CD4-positive, CD25-positive, alpha-beta regulatory T cell (primary cell): ENCODE data around the gene MTHFSD. TPM values are rescaled to one million over a fixed set of nuclear protein-coding genes. Genes with fewer than 3 reads are reported as not detected.

Experiments
- ATAC-seq, 2 donors: fragments of 150-1000 bp; cut with Tn5 transposase; one replicate each; pipeline ENCODE4 v1.10.0; 2021; ENCODE audit warnings: low read depth in 2 of 2, moderate number of reproducible peaks in 2 of 2, moderate library complexity in 1 of 2
- DNase-seq, 3 donors: peaks; one replicate each; pipeline versions ENCODE4 v3.0.0 to v3.0.0-alpha.2; 2012 to 2022; ENCODE audit warnings: mixed read lengths in 1 of 3
- H3K27ac ChIP-seq: one replicate; pipeline ENCODE4 v1.7.0; 2013; ENCODE audit warnings: mild to moderate bottlenecking, low read length; ENCODE audit not compliant: insufficient read depth, poor library complexity, severe bottlenecking
- H3K27me3 ChIP-seq: one replicate; pipeline ENCODE4 v1.7.0; 2013; ENCODE audit warnings: low read length; ENCODE audit not compliant: control insufficient read depth, insufficient read depth
- H3K36me3 ChIP-seq: one replicate; pipeline ENCODE4 v1.7.0; 2013; ENCODE audit warnings: mild to moderate bottlenecking, low read length, moderate library complexity; ENCODE audit not compliant: control insufficient read depth, insufficient read depth
- H3K4me1 ChIP-seq: 2 replicates; pipeline ENCODE4 v1.7.0; 2013; ENCODE audit warnings: mild to moderate bottlenecking, low read length; ENCODE audit not compliant: insufficient read depth, control insufficient read depth, poor library complexity, severe bottlenecking
- H3K4me3 ChIP-seq: one replicate; pipeline ENCODE4 v1.7.0; 2013; ENCODE audit warnings: low read depth, mild to moderate bottlenecking, low read length, moderate library complexity
- H3K9me3 ChIP-seq, 2 experiments: 1 replicate in 1 of 2; 2 replicates in 1 of 2; pipeline ENCODE4 v1.7.0; 2013; ENCODE audit warnings: low read length in 2 of 2, mild to moderate bottlenecking in 1 of 2, moderate library complexity in 1 of 2; ENCODE audit not compliant: control insufficient read depth in 2 of 2
- H3K27ac Mint-ChIP-seq, 3 donors: one replicate each; pipeline ENCODE4 v1.8.0; 2020 to 2022; ENCODE audit warnings: mild to moderate bottlenecking in 3 of 3, mixed read lengths in 3 of 3, moderate library complexity in 2 of 3
- H3K27me3 Mint-ChIP-seq: one replicate; pipeline ENCODE4 v1.8.0; 2022; ENCODE audit warnings: mild to moderate bottlenecking, mixed read lengths
- H3K36me3 Mint-ChIP-seq: one replicate; pipeline ENCODE4 v1.8.0; 2020; ENCODE audit warnings: mixed read lengths
- H3K4me1 Mint-ChIP-seq, 4 donors: one replicate each; pipeline ENCODE4 v1.8.0; 2020 to 2022; ENCODE audit warnings: mixed read lengths in 4 of 4, mild to moderate bottlenecking in 1 of 4
- H3K4me3 Mint-ChIP-seq, 4 donors: one replicate each; pipeline ENCODE4 v1.8.0; 2020 to 2022; ENCODE audit warnings: mild to moderate bottlenecking in 4 of 4, mixed read lengths in 4 of 4, moderate library complexity in 3 of 4
- H3K9me3 Mint-ChIP-seq, 7 donors: one replicate each; pipeline ENCODE4 v1.8.0; 2020 to 2022; ENCODE audit warnings: mixed read lengths in 7 of 7, mild to moderate bottlenecking in 3 of 7, moderate library complexity in 2 of 7
- polyA plus RNA-seq, 4 donors: library from polyadenylated mRNA; unstranded; fragments of 300-500 nt; fragmentation: Illumina TruSeq; gene quantifications; one replicate each; pipeline ENCODE4 v1.2.3, GENCODE V29; 2021
- total RNA-seq: library from RNA; stranded (reverse); gene quantifications from one replicate; pipeline ENCODE4 v1.2.3, GENCODE V29; 2022

MTHFSD gene
- total and polyA plus RNA-seq, 5 donors from 2014 or later, result 13.4 to 19.4 (median 16.4) TPM

- H3K27ac Mint-ChIP-seq, result no peak overlapping the region
Measured at GRCh38 chr16:86524029-86524428, 31.0 kb downstream of the MTHFSD start.

GRCh38 chr16:86523166-86523740 lies 31.8 kb downstream of the MTHFSD start:
- H3K4me1 Mint-ChIP-seq, result peaks cover 0 to 17% (median 3%) of the 10 kb centered on the region in 4 donors
- no peak overlapping the region for H3K27ac Mint-ChIP-seq
- Histone ChIP-seq H3K4me1 (peaks cover 6% of the 10 kb centered on the region), H3K9me3 (no peaks in the 10 kb centered on the region), H3K27ac (no peak overlapping the region), H3K4me3 (no peak overlapping the region), H3K36me3 (no peaks in the 10 kb centered on the region), H3K27me3 (no peaks in the 10 kb centered on the region)
- DNase-seq (no peak), ATAC-seq (no peak)
- H3K27me3 Mint-ChIP-seq, result peaks cover 24% of the 10 kb centered on the region
- peaks cover 3% of the 10 kb centered on the region for H3K36me3 Mint-ChIP-seq
- H3K4me3 Mint-ChIP-seq, result no peak overlapping the region
- H3K9me3 Mint-ChIP-seq, result peaks cover 0 to 2% (median 0%) of the 10 kb centered on the region in 7 donors

More at GRCh38 chr16:86524029-86524428, 31.0 kb downstream of the MTHFSD start:
- H3K36me3 Mint-ChIP-seq, result peaks cover 3% of the 10 kb centered on the region
- Histone ChIP-seq H3K27me3 (no peaks in the 10 kb centered on the region), H3K36me3 (no peaks in the 10 kb centered on the region), H3K27ac (no peak overlapping the region), H3K4me3 (no peak overlapping the region), H3K9me3 (no peaks in the 10 kb centered on the region), H3K4me1 (peaks cover 6% of the 10 kb centered on the region)
- DNase-seq, result no peak
- ATAC-seq, result no peak
- H3K4me3 Mint-ChIP-seq, result no peak overlapping the region
- peaks cover 16% of the 10 kb centered on the region for H3K27me3 Mint-ChIP-seq
- peaks cover 0 to 16% (median 3%) of the 10 kb centered on the region in 4 donors for H3K4me1 Mint-ChIP-seq
- H3K9me3 Mint-ChIP-seq, result peaks cover 0 to 2% (median 0%) of the 10 kb centered on the region in 7 donors

- Histone ChIP-seq H3K36me3 (no peaks in the 10 kb centered on the region), H3K9me3 (no peaks in the 10 kb centered on the region), H3K4me3 (no peak overlapping the region), H3K4me1 (peaks cover 6% of the 10 kb centered on the region), H3K27me3 (no peaks in the 10 kb centered on the region), H3K27ac (no peak overlapping the region)
- H3K4me1 Mint-ChIP-seq, result peaks cover 0 to 17% (median 3%) of the 10 kb centered on the region in 4 donors
- peaks cover 30% of the 10 kb centered on the region for H3K27me3 Mint-ChIP-seq
- H3K4me3 Mint-ChIP-seq, result no peak overlapping the region
- peak overlapping the region in 1 of 3 donors; percentile 66 for H3K27ac Mint-ChIP-seq
- peaks cover 0 to 3% (median 0%) of the 10 kb centered on the region in 7 donors for H3K9me3 Mint-ChIP-seq
- no peak for DNase-seq
- no peak for ATAC-seq
- peaks cover 3% of the 10 kb centered on the region for H3K36me3 Mint-ChIP-seq
Measured at GRCh38 chr16:86522634-86523033, 32.4 kb downstream of the MTHFSD start.

- H3K27me3 Mint-ChIP-seq, result peaks cover 39% of the 10 kb centered on the region
- H3K9me3 Mint-ChIP-seq, result peaks cover 0 to 3% (median 0%) of the 10 kb centered on the region in 7 donors
- no peak overlapping the region for H3K27ac Mint-ChIP-seq
- peaks cover 4% of the 10 kb centered on the region for H3K27me3 ChIP-seq
- ATAC-seq (no peak), DNase-seq (no peak)
- H3K4me1 ChIP-seq, result peaks cover 6% of the 10 kb centered on the region
- H3K4me3 Mint-ChIP-seq, result no peak overlapping the region
- H3K4me1 Mint-ChIP-seq, result peaks cover 0 to 17% (median 3%) of the 10 kb centered on the region in 4 donors
- H3K36me3 Mint-ChIP-seq, result no peaks in the 10 kb centered on the region
- H3K27ac ChIP-seq, result no peak overlapping the region
- H3K4me3 ChIP-seq, result no peak overlapping the region
- H3K9me3 ChIP-seq, result no peaks in the 10 kb centered on the region
- H3K36me3 ChIP-seq, result no peaks in the 10 kb centered on the region
Measured at GRCh38 chr16:86521236-86522197, 33.5 kb downstream of the MTHFSD start.

- no peak overlapping the region for H3K4me3 Mint-ChIP-seq
- Histone ChIP-seq H3K4me1 (peaks cover 6% of the 10 kb centered on the region), H3K9me3 (no peaks in the 10 kb centered on the region), H3K27ac (no peak overlapping the region), H3K27me3 (peaks cover 4% of the 10 kb centered on the region), H3K36me3 (no peaks in the 10 kb centered on the region), H3K4me3 (no peak overlapping the region)
- H3K4me1 Mint-ChIP-seq, result peaks cover 0 to 17% (median 4%) of the 10 kb centered on the region in 4 donors
- H3K9me3 Mint-ChIP-seq, result peaks cover 0 to 4% (median 0%) of the 10 kb centered on the region in 7 donors
- DNase-seq (no peak), ATAC-seq (no peak)
- H3K27me3 Mint-ChIP-seq, result peaks cover 39% of the 10 kb centered on the region
- H3K36me3 Mint-ChIP-seq, result no peaks in the 10 kb centered on the region
- no peak overlapping the region for H3K27ac Mint-ChIP-seq
Measured at GRCh38 chr16:86520317-86521210, 34.5 kb downstream of the MTHFSD start.

GRCh38 chr16:86519649-86520316 lies 35.3 kb downstream of the MTHFSD start:
- DNase-seq (peak; percentile 18 to 40 (median 24)), ATAC-seq (peak; percentile 37 to 58)
- H3K27ac ChIP-seq, result no peak overlapping the region
- Mint-ChIP-seq H3K9me3 (peaks cover 0 to 7% (median 0%) of the 10 kb centered on the region in 7 donors), H3K27ac (no peak overlapping the region), H3K36me3 (no peaks in the 10 kb centered on the region), H3K4me1 (peaks cover 0 to 17% (median 4%) of the 10 kb centered on the region in 4 donors), H3K27me3 (peaks cover 45% of the 10 kb centered on the region), H3K4me3 (peak overlapping the region in 1 of 4 donors; percentile 48)
- peaks cover 8% of the 10 kb centered on the region for H3K27me3 ChIP-seq
- H3K4me3 ChIP-seq, result no peak overlapping the region
- peaks cover 6% of the 10 kb centered on the region for H3K4me1 ChIP-seq
- H3K9me3 ChIP-seq, result no peaks in the 10 kb centered on the region
- no peaks in the 10 kb centered on the region for H3K36me3 ChIP-seq
